ENCODE results near the gene CSDE1. TPM values are rescaled to one million over a fixed set of nuclear protein-coding genes. Genes with fewer than 3 reads are reported as not detected.
"Not testable (repeated sequence)": the region's sequence is repeated elsewhere in the genome, so short reads cannot be mapped to it uniquely, and the experiment has no call there.

Gene CSDE1
- 100 to 1,000 TPM; 433 to 486 TPM for total RNA-seq

DNA sequence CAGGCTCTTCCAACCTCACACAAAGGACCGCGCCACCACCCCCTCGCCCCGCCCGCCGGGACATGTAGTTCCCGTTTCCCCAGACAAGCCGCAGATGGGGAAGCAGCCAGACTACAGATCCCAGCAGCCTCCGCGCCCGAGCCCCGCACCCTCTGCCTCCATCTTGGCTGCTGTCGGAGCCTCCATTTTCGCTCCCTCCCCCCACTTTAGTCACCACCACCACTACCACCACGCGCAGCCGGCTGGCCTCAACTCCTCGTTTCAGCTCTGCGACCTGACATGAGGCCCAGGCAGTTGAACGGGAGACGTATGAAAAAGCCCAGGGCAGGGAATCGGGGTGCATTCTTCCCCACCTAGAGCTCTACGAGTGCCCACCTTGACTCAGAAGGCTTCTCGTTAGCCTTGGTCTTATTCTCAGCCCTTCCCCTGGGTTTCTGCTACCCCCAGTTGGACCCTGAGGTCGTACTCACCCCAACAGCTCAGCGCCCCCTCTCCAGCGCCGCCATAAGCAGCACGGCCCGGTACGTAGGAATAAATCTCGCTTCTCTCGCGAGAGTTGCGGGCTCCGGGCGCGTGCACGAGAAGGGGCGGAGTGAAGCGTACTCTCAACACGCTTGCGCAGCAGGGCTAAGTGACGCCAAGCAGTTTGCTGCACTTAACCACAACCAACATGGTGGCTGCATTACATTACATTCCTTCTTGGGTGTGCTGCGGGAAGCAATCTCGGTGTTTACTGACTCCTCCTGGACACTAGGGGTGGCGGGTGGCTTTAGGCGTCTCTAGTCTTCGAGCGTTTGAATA lies at the start of gene CSDE1:
CSDE1 (minus strand) TSS at position 530 of the 801 bp plus-strand sequence. CDS start 18,094 bp downstream, outside the sequence.
- H3K9me3 Mint-ChIP-seq, result peaks cover 4 to 6% of the 10 kb centered on the region in 2 donors
- peak; percentile 84 to 88 for ATAC-seq

DNA sequence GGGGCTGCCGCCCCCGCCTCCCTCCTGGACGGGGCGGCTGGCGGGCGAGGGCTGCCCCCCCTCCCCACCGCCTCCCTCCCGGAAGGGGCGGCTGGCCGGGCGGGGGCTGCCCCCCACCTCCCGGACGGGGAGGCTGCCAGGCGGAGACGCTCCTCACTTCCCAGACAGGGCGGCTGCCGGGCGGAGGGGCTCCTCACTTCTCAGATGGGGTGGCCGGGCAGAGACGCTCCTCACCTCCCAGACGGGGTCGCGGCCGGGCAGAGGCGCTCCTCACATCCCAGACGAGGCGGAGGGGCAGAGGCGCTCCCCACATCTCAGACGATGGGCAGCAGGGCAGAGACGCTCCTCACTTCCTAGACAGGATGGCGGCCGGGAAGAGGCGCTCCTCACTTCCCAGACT lies 46.7 kb upstream of the CSDE1 start:
- ATAC-seq; H3K9me3 Mint-ChIP-seq; H3K27ac Mint-ChIP-seq; H3K36me3 Mint-ChIP-seq; DNase-seq (ENCODE audit: low spot score in 2 of 2): not testable (repeated sequence)

More for the DNA sequence above, at the start of gene CSDE1:
- Mint-ChIP-seq H3K27ac (peak within 1 kb of the TSS; percentile 100), H3K36me3 (peaks cover 19 to 37% of the 10 kb centered on the region in 2 donors)
- DNase-seq (ENCODE audit: low spot score in 2 of 2), result peak; percentile 94 to 96

DNA sequence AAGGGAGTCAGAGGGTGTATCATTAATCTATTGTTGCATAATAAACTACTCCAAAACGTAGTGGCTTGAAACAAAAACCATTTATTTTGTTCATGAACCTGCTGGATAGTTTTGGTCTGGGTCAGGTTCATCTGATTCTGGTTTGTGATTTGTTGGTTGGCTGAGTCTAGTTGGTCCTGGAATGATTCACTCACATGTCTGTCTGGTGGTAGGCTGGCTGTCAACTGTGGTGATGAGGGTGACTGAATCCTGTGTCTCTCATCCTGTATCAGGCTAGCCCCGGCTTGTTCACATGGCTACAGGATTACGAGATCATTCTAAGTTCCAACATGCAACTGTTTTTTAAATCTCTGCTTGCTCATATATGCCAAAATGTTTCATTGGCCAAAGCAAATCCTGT lies 45.2 kb upstream of the CSDE1 start:
- peak in 1 of 2 donors; percentile 31 for ATAC-seq
- H3K9me3 Mint-ChIP-seq, result no peaks in the 10 kb centered on the region
- no peak overlapping the region for H3K27ac Mint-ChIP-seq
- DNase-seq (ENCODE audit: low spot score in 2 of 2), result no peak
- H3K36me3 Mint-ChIP-seq, result no peaks in the 10 kb centered on the region

GRCh38 chr1:114794038-114794437 lies 36.3 kb upstream of the CSDE1 start:
- Mint-ChIP-seq H3K36me3 (peaks cover 0 to 4% of the 10 kb centered on the region in 2 donors), H3K9me3 (peaks cover 0 to 4% of the 10 kb centered on the region in 2 donors), H3K27ac (no peak overlapping the region)
- ATAC-seq, result no peak
- DNase-seq (ENCODE audit: low spot score in 2 of 2), result no peak

DNA sequence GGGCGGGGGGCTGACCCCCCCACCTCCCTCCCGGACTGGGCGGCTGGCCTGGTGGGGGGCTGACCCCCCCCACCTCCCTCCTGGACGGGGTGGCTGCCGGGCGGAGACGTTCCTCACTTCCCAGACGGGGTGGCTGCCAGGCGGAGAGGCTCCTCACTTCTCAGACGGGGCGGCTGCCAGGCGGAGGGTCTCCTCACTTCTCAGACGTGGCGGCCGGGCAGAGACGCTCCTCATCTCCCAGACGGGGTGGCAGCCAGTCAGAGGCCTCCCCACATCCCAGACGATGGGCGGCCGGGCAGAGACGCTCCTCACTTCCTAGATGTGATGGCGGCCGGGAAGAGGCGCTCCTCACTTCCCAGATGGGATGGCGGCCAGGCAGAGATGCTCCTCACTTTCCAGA lies 32.8 kb upstream of the CSDE1 start:
- not testable (repeated sequence) for ATAC-seq; DNase-seq (ENCODE audit: low spot score in 2 of 2); H3K27ac Mint-ChIP-seq
- Mint-ChIP-seq H3K36me3 (peaks cover 12 to 20% of the 10 kb centered on the region in 2 donors), H3K9me3 (peaks cover 7 to 22% of the 10 kb centered on the region in 2 donors)

DNA sequence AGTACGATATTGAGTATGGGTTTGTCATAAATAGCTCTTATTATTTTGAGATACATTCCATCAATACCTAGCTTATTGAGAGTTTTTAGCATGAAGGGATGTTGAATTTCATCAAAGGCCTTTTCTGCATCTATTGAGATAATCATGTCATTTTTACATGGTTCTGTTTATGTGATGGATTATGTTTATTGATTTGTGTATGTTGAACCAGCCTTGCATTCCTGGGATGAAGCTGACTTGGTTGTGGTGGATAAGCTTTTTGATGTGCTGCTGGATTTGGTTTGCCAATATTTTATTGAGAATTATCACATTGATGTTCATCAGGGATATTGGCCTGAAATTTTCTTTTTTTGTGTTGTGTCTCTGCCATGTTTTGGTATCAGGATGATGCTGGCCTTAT lies 28.7 kb upstream of the CSDE1 start:
- peaks cover 12 to 20% of the 10 kb centered on the region in 2 donors for H3K36me3 Mint-ChIP-seq
- not testable (repeated sequence) for DNase-seq (ENCODE audit: low spot score in 2 of 2); H3K27ac Mint-ChIP-seq; ATAC-seq
- peaks cover 7 to 22% of the 10 kb centered on the region in 2 donors for H3K9me3 Mint-ChIP-seq

- DNase-seq (ENCODE audit: low spot score in 2 of 2) (no peak), ATAC-seq (no peak)
- peaks cover 21 to 30% of the 10 kb centered on the region in 2 donors for H3K36me3 Mint-ChIP-seq
- no peak overlapping the region for H3K27ac Mint-ChIP-seq
- peaks cover 4 to 15% of the 10 kb centered on the region in 2 donors for H3K9me3 Mint-ChIP-seq
Measured at GRCh38 chr1:114782476-114782875, 24.7 kb upstream of the CSDE1 start.

GRCh38 chr1:114780344-114781226 lies 22.8 kb upstream of the CSDE1 start, which contains the start of gene SIKE1:
Gene SIKE1 (minus strand): TSS chr1:114780685. CDS start chr1:114780607, 78 bp downstream.
- DNase-seq (ENCODE audit: low spot score in 2 of 2), result peak; percentile 89 to 96
- no peaks in the 10 kb centered on the region for H3K9me3 Mint-ChIP-seq
- ATAC-seq, result peak; percentile 96 to 100
- H3K36me3 Mint-ChIP-seq, result peaks cover 19% of the 10 kb centered on the region in 2 donors
- peak within 1 kb of the TSS; percentile 97 to 99 for H3K27ac Mint-ChIP-seq

DNA sequence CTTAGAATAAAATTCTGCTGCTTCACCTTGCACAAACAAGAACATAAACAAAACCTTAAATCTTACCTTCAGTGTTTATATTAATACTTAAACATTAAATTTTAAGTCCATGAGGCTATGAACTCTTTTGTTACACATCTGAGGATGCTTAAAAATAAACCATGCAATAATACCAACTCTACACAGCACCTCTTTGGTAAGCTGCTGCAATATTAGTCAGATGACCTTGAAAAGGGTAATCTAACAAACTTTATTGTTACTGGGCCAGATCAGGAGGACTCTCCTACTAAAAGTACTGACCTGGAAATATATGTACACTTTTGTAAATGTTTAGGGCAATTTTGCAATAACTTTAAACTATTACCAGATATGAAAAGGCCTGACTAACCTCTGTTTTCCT lies 21.9 kb upstream of the CSDE1 start:
- Mint-ChIP-seq H3K36me3 (peaks cover 19% of the 10 kb centered on the region in 2 donors), H3K27ac (peak overlapping the region; percentile 97 to 99), H3K9me3 (no peaks in the 10 kb centered on the region)
- DNase-seq (ENCODE audit: low spot score in 2 of 2) (no peak), ATAC-seq (no peak)

- not testable (repeated sequence) for ATAC-seq; H3K27ac Mint-ChIP-seq; H3K9me3 Mint-ChIP-seq; DNase-seq (ENCODE audit: low spot score in 2 of 2)
- peaks cover 19% of the 10 kb centered on the region in 2 donors for H3K36me3 Mint-ChIP-seq
Measured at GRCh38 chr1:114776726-114777125, 18.9 kb upstream of the CSDE1 start.

DNA sequence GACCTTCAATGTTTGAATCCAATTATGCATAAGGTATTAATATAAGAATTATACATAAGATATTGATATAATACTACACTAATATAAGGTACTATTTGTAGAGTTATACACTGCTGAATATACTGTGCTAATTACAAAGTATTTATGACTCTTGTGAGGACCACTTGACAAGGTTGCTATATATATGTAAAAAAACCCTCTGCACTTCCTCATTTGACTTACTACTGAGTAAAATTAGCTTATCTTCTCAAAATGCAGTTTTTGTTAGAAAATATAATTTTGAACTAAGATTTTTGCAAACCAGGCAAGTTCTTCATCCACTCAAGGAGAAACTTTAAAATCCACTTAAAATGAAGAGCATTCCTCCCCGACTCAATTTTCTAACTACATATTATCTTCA lies 14.2 kb upstream of the CSDE1 start:
- no peak for ATAC-seq
- DNase-seq (ENCODE audit: low spot score in 2 of 2), result no peak
- Mint-ChIP-seq H3K9me3 (no peaks in the 10 kb centered on the region), H3K27ac (no peak overlapping the region), H3K36me3 (no peaks in the 10 kb centered on the region)

DNA sequence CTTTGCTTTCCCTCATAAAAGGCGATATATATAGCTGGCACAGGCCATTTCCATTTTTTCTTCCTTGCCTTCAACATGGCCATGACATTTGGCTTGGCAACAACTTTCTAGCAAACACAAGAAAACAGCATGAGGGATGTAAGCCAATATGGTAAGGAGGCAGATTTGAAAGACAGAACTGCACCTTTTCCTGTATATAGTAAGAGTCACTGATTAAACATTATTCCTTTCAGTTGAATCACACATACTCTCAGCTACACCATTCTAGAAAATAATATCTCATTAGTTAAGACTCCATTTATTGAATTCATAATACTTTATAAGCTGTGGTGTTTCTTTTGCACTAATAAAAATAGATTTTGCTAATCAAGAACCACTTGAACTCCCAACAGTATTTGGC lies 13.2 kb upstream of the CSDE1 start:
- H3K27ac Mint-ChIP-seq, result no peak overlapping the region
- DNase-seq (ENCODE audit: low spot score in 2 of 2) (no peak), ATAC-seq (no peak)
- H3K36me3 Mint-ChIP-seq, result no peaks in the 10 kb centered on the region
- no peaks in the 10 kb centered on the region for H3K9me3 Mint-ChIP-seq

DNA sequence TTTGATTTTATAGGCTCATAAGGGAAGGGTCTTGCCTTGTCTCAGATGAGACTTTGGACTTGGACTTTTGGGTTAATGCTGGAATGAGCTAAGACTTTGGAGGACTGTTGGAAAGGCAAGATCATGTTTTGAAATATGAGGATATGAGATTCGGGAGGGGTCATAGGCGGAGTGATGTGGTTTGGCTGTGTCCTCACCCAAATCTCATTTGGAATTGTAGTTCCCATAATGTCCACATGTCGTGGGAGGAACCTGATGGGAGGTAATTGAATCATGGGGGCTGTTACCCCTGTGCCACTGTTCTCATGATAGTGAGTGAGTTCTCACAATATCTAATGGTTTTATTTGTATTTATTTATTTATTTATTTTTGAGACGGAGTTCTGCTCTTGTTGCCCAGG lies 6.9 kb upstream of the CSDE1 start:
- no peak for ATAC-seq
- peaks cover 0 to 8% of the 10 kb centered on the region in 2 donors for H3K36me3 Mint-ChIP-seq

GRCh38 chr1:114758256-114758832 lies 560 bp upstream of the CSDE1 start:
- DNase-seq (ENCODE audit: low spot score in 2 of 2) (no peak), ATAC-seq (no peak)
- Mint-ChIP-seq H3K9me3 (peaks cover 6 to 10% of the 10 kb centered on the region in 2 donors), H3K27ac (peak overlapping the region; percentile 100), H3K36me3 (peaks cover 19 to 44% of the 10 kb centered on the region in 2 donors)

More for the DNA sequence above, 6.9 kb upstream of the CSDE1 start:
- no peak for DNase-seq (ENCODE audit: low spot score in 2 of 2)
- Mint-ChIP-seq H3K9me3 (peaks cover 0 to 7% of the 10 kb centered on the region in 2 donors), H3K27ac (no peak overlapping the region)

DNA sequence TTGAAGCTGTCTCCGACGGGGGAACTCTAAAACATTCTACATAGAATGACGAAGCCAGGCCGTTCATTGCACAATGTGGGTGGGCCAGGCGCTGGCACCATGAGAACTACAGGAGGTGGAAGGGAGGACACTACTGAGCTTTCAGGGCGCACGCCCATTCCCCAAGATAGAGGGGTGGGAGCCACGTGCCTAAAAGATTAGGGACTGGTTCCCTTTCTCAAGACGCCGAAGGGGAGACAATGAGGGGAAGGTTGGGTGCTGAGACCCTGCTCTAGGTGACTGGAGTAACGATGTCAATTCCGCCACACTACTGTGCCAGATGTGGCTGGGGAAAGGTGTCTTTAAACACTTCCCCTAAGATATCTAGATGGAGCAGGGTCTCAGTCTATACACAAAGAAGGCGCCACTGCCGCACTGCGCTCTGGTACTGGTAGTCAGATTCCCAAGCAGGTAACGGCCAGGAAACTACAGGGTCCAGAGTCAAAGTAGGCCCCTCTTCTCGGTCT lies 782 bp downstream of the CSDE1 start:
- H3K27ac Mint-ChIP-seq, result peak overlapping the region; percentile 100
- ATAC-seq (peak; percentile 2 to 13), DNase-seq (ENCODE audit: low spot score in 2 of 2) (no peak)
- peaks cover 19 to 37% of the 10 kb centered on the region in 2 donors for H3K36me3 Mint-ChIP-seq
- peaks cover 4 to 6% of the 10 kb centered on the region in 2 donors for H3K9me3 Mint-ChIP-seq
